AG04449 (cell line): ENCODE measurements around the gene MDGA2.

ENCODE experiments used
- CTCF ChIA-PET: fragments of 350-600 bp; formaldehyde crosslinking; extraction: SDS; loops from one replicate; lab custom pipeline; 2021; ENCODE audit warnings: antibody characterized with exemption; lab: Yijun Ruan, JAX
- POLR2A ChIA-PET: fragments of 400-600, 350-600 bp; formaldehyde crosslinking; extraction: SDS; loops from one replicate; lab custom pipeline; 2020; ENCODE audit warnings: antibody characterized with exemption, inconsistent platforms; lab: Yijun Ruan, JAX
- DNase-seq: peaks from one replicate; pipeline ENCODE4 v3.0.0-alpha.2; 2010; ENCODE audit warnings: low read depth, low spot score
- H3K4me3 ChIP-seq: 2 replicates; pipeline ENCODE4 v1.5.1; 2011; ENCODE audit warnings: low read depth, mild to moderate bottlenecking, control low read depth, low read length
- TF ChIP-seq, protein P1 (sequence below): IDR thresholded peaks from one replicate; pipeline ENCODE4 v1.5.1; 2011; ENCODE audit warnings: mild to moderate bottlenecking, moderate library complexity, low read length, control low read depth, inconsistent platforms; ENCODE audit not compliant: insufficient read depth; ENCODE audit errors: missing control alignments

MDGA2 gene

DNA sequence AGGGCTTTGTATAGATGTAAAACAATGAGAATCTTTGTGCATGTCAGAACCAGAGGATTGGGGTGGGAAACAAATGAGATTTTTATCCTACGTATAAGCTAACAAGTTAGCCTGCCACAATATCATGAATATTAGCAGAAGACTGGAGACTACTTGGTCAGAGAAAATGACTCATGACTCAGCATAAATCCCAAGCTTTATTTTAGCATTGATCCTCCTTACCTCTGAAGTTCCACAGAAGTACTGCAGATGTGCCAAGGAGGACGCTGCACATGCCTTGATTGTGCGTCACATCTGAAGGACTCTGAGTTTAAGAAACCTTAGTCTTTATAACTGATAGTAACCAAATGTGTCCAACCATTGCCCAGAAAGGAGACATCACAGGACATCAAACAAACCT lies 789.8 kb downstream of the MDGA2 start:
- CTCF ChIA-PET, result no interaction called here
- TF ChIP-seq, protein P1, sequence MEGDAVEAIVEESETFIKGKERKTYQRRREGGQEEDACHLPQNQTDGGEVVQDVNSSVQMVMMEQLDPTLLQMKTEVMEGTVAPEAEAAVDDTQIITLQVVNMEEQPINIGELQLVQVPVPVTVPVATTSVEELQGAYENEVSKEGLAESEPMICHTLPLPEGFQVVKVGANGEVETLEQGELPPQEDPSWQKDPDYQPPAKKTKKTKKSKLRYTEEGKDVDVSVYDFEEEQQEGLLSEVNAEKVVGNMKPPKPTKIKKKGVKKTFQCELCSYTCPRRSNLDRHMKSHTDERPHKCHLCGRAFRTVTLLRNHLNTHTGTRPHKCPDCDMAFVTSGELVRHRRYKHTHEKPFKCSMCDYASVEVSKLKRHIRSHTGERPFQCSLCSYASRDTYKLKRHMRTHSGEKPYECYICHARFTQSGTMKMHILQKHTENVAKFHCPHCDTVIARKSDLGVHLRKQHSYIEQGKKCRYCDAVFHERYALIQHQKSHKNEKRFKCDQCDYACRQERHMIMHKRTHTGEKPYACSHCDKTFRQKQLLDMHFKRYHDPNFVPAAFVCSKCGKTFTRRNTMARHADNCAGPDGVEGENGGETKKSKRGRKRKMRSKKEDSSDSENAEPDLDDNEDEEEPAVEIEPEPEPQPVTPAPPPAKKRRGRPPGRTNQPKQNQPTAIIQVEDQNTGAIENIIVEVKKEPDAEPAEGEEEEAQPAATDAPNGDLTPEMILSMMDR, result no peak
- DNase-seq, result no peak
- no peak overlapping the region for H3K4me3 ChIP-seq
- POLR2A ChIA-PET, result no interaction called here

DNA sequence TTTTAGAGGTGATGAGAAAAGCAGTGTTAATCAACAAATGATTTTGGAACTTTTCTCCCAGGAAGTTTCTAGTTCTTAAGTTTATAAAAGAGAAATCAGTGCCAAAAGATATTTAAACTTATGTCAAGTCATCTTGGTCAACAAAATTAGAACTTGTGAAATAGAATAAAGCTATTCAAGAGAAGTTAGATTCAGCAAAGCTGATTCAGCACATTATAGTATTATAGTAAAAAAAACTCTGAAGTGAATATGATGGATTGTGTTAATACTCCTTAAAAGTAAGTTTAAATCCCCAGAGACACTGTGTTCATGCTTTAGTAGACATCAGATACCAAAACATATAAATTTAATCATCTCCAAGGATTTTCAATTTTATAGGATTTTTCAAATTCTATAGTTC lies 813.7 kb downstream of the MDGA2 start:
- TF ChIP-seq, protein P1, result no peak
- CTCF ChIA-PET, result no interaction called here

DNA sequence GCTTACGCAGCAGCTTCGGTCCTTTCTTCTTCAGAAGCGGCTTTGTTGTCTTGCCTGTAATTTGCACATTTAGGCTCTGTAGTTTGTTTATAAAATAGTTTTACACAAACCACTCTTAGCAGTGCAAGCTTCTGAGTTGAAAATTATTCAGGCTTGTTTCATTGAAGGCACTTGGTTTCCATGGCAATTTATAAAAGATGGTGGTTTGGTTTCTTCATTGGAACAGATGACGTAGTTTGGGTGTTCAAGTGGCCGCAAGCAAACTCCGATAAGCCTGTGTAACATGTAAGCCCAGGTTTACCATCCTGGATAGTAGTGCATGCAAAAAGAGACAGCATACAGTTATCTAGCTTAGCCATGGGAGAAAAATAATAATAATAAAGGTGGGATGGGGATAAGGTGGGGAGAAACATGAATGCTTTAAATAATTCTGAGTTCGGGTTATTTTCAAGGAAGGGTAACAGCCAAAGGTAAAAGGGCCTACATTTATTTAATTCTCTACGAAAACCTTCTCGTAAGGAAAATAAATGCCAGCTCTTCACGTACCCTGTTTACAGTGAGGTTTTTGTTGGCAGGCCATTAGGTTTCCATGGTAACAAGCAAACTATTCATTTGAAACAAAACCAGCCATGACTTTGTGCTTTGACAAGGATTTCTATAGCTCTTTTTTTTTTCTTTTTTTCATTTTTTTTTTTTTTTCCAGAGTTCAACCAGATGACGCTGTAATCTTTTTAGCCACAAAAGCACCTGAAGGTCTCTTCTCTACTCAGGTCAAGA lies 834.3 kb downstream of the MDGA2 start:
- no peak overlapping the region for H3K4me3 ChIP-seq
- DNase-seq, result no peak
- POLR2A ChIA-PET, result no interaction called here

More for the DNA sequence above, 813.7 kb downstream of the MDGA2 start:
- H3K4me3 ChIP-seq, result no peak overlapping the region
- DNase-seq, result no peak
- POLR2A ChIA-PET, result no interaction called here

DNA sequence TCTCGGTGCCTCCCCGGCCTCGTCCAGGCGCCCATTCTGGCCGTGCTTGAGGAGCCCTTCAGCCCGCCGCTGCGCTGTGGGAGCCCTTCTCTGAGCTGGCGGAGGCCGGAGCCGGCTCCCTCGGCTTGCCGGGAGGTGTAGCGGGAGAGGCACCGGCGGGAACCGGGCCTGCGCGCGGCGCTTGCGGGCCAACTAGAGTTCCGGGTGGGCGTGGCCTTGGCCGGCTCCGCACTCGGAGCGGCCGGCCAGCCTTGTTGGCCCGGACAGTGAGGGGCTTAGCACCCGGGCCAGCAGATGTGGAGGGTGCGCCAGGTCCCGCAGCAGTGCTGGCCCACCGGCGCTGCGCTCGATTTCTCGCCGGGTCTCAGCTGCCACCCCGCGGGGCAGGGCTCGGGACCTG lies 855.1 kb downstream of the MDGA2 start:
- ChIA-PET POLR2A (no interaction called here), CTCF (no interaction called here)
- no peak overlapping the region for H3K4me3 ChIP-seq
- no peak for DNase-seq
- TF ChIP-seq, protein P1, result no peak

More for the DNA sequence above, 834.3 kb downstream of the MDGA2 start:
- TF ChIP-seq, protein P1, result no peak
- CTCF ChIA-PET, result no interaction called here

DNA sequence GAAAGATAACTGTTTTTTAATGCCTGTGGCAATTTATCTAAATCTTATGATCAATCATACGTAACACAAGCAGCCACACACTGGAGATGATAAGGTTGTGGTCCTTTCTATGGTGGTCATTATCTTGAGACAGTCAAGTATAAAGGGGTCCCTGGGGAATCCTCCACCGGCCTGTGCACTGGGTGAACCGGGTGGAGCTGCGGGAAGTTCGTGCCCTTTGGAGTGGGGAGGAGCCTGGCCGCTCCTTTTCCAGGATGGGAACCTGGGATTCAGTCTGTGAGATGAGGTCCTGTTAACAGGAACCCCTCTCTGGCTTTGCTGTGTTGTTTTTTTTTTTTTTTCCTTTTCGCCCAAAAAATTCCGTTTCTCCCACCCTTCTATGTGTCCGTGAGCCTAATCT lies 856.3 kb downstream of the MDGA2 start:
- DNase-seq, result no peak
- CTCF ChIA-PET, result no interaction called here
- TF ChIP-seq, protein P1, result no peak
- POLR2A ChIA-PET, result no interaction called here
- no peak overlapping the region for H3K4me3 ChIP-seq

DNA sequence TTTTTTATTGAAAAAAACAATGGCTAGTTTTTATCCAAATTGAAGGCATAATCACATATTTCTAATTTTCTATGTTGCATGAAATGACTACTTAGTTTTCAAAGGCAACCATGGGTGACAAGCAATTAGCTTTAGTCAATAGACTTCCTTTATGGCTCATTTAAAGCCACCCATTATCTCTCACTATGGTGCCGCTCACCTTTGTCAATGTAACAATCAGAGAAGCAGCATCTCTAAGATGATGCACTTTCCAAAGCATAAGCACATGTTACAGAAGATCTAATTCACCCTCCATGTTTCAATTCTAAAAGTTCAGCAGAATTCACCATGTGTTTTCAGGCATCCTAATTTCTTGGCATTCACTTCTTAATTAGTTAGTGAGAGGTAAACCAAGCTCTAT lies 857.3 kb downstream of the MDGA2 start:
- CTCF ChIA-PET, result no interaction called here
- H3K4me3 ChIP-seq, result no peak overlapping the region
- POLR2A ChIA-PET, result no interaction called here
- DNase-seq, result no peak
- TF ChIP-seq, protein P1, result no peak
